Endodermal cell (in vitro differentiated cells): ENCODE results near the gene GYG1. TPM values are rescaled to one million over a fixed set of nuclear protein-coding genes. Genes with fewer than 3 reads are reported as not detected.

Experiments
- DNase-seq: peaks from one replicate; pipeline ENCODE4 v3.0.0-alpha.2; 2017
- H3K27ac ChIP-seq: 2 replicates; pipeline ENCODE4 v1.5.1; 2013; ENCODE audit warnings: mild to moderate bottlenecking, low read depth, low read length, moderate library complexity
- H3K27me3 ChIP-seq: 2 replicates; pipeline ENCODE4 v1.6.1; 2013; ENCODE audit warnings: mild to moderate bottlenecking, low read length, moderate library complexity; ENCODE audit not compliant: insufficient read depth, control insufficient read depth, poor library complexity, severe bottlenecking
- H3K36me3 ChIP-seq: 2 replicates; pipeline ENCODE4 v1.7.0; 2013; ENCODE audit warnings: mild to moderate bottlenecking, low read length, moderate library complexity; ENCODE audit not compliant: control insufficient read depth, insufficient read depth
- H3K4me1 ChIP-seq: one replicate; pipeline ENCODE4 v1.7.0; 2013; ENCODE audit warnings: low read length; ENCODE audit not compliant: control insufficient read depth, insufficient read depth
- H3K4me3 ChIP-seq: 2 replicates; pipeline ENCODE4 v1.5.1; 2013; ENCODE audit warnings: mild to moderate bottlenecking, low read length, moderate library complexity
- H3K9ac ChIP-seq: 2 replicates; pipeline ENCODE4 v1.6.1; 2013; ENCODE audit warnings: mild to moderate bottlenecking, low read length, moderate library complexity; ENCODE audit not compliant: poor library complexity, severe bottlenecking; ENCODE audit errors: extremely low read depth
- H3K9me3 ChIP-seq: 2 replicates; pipeline ENCODE4 v1.6.1; 2013; ENCODE audit warnings: mild to moderate bottlenecking, low read length, moderate library complexity; ENCODE audit not compliant: control insufficient read depth
- H3K27ac Mint-ChIP-seq: 2 replicates; pipeline ENCODE4 v1.8.0; 2020; ENCODE audit warnings: mixed read lengths
- H3K27me3 Mint-ChIP-seq: 2 replicates; pipeline ENCODE4 v1.8.0; 2021; ENCODE audit warnings: mild to moderate bottlenecking, mixed read lengths; ENCODE audit not compliant: insufficient read depth
- H3K36me3 Mint-ChIP-seq: 2 replicates; pipeline ENCODE4 v1.8.0; 2020; ENCODE audit warnings: low read depth, mixed read lengths
- H3K4me1 Mint-ChIP-seq: 2 replicates; pipeline ENCODE4 v1.8.0; 2020; ENCODE audit warnings: mixed read lengths
- H3K4me3 Mint-ChIP-seq: 2 replicates; pipeline ENCODE4 v1.8.0; 2020; ENCODE audit warnings: mild to moderate bottlenecking, moderate library complexity, mixed read lengths
- H3K9me3 Mint-ChIP-seq: 2 replicates; pipeline ENCODE4 v1.8.0; 2020; ENCODE audit warnings: mild to moderate bottlenecking, mixed read lengths
- CTCF ChIP-seq: fragments of 200-600 bp; sonication (generic); conservative IDR thresholded peaks from 2 replicates; pipeline ENCODE4 v1.5.0; 2021; ENCODE audit warnings: antibody characterized with exemption, mild to moderate bottlenecking
- WGBS, 2 experiments: methylation state at CpG; one replicate each; pipeline versions ENCODE4 v1.1.5 to v1.1.7; 2013; ENCODE audit warnings: missing lambda C conversion rate in 2 of 2, mixed read lengths in 1 of 2; ENCODE audit not compliant: insufficient coverage in 1 of 2, insufficient read length in 1 of 2; 5-methylcytosine and 5-hydroxymethylcytosine counted together
- total RNA-seq, 2 donors: library from RNA; stranded (reverse); fragmentation: NEBNext Ultra II Directional in 1 of 2; extraction: Animal tissue kit (Norgen Biotek cat#: 25700) in 1 of 2; gene quantifications; 2 replicates in 1 of 2; 3 replicates in 1 of 2; pipeline ENCODE4 v1.2.1, GENCODE V29; 2021

GYG1 gene
- total RNA-seq, 2 donors from 2014 or later = 22.2 to 30.6 TPM

- H3K27me3 ChIP-seq = no peaks in the 10 kb centered on the region
- H3K27ac ChIP-seq = peak overlapping the region; percentile 64
- Mint-ChIP-seq H3K36me3 (no peaks in the 10 kb centered on the region), H3K4me1 (no peaks in the 10 kb centered on the region), H3K9me3 (peaks cover 4% of the 10 kb centered on the region), H3K27ac (no peak overlapping the region), H3K4me3 (no peak overlapping the region), H3K27me3 (no peaks in the 10 kb centered on the region)
- H3K9me3 ChIP-seq = peaks cover 9% of the 10 kb centered on the region
- H3K4me1 ChIP-seq = no peaks in the 10 kb centered on the region
- WGBS, 2 experiments = no CpG with 5 or more reads among the region's 1 CpG
- no peak overlapping the region for H3K4me3 ChIP-seq
- DNase-seq = no peak
- H3K9ac ChIP-seq = no peak overlapping the region
- no peaks in the 10 kb centered on the region for H3K36me3 ChIP-seq
- no peak for TF ChIP-seq CTCF
These were observed 19.8 kb upstream of the GYG1 start for GRCh38 chr3:148971401-148972163.

DNA sequence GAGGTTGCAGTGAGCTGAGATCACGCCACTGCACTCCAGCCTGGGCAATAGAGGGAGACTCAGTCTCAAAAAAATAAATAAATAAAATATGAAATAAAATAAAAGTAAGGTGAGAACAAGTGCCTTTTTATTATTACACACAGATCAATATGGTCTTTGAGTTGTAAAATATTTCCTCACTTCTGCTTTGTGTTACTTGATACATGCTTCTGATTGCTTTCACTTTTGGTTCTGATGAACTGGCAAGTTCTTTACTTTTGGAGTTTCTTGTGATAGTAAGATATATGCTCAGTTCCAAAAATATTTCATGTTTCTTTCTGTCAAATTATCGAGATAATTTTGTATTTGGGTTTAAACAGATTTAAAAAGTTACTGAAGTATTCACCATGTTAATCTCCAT is 16.6 kb upstream of the GYG1 start:
- 86% methylated on average over 2 of the region's 2 CpGs; no CpG with 5 or more reads in 1 of the 2 experiments for WGBS, 2 experiments
- no peak overlapping the region for H3K9ac ChIP-seq
- H3K4me3 ChIP-seq = no peak overlapping the region
- H3K36me3 ChIP-seq = no peaks in the 10 kb centered on the region
- Mint-ChIP-seq H3K4me1 (no peaks in the 10 kb centered on the region), H3K9me3 (peaks cover 4% of the 10 kb centered on the region), H3K4me3 (no peak overlapping the region), H3K36me3 (no peaks in the 10 kb centered on the region), H3K27ac (no peak overlapping the region), H3K27me3 (no peaks in the 10 kb centered on the region)
- no peak for TF ChIP-seq CTCF
- no peaks in the 10 kb centered on the region for H3K4me1 ChIP-seq
- DNase-seq = no peak
- no peaks in the 10 kb centered on the region for H3K27me3 ChIP-seq
- no peak overlapping the region for H3K27ac ChIP-seq
- H3K9me3 ChIP-seq = peaks cover 9% of the 10 kb centered on the region

- Histone ChIP-seq H3K9me3 (peaks cover 9% of the 10 kb centered on the region), H3K27ac (no peak overlapping the region), H3K36me3 (no peaks in the 10 kb centered on the region), H3K4me1 (no peaks in the 10 kb centered on the region), H3K27me3 (no peaks in the 10 kb centered on the region), H3K4me3 (no peak overlapping the region), H3K9ac (no peak overlapping the region)
- no peak for TF ChIP-seq CTCF
- Mint-ChIP-seq H3K9me3 (peaks cover 4% of the 10 kb centered on the region), H3K36me3 (no peaks in the 10 kb centered on the region), H3K4me3 (no peak overlapping the region), H3K4me1 (no peaks in the 10 kb centered on the region), H3K27ac (no peak overlapping the region), H3K27me3 (no peaks in the 10 kb centered on the region)
- 85 to 92% methylated on average over 5 to 6 of the region's 6 CpGs for WGBS, 2 experiments
- no peak for DNase-seq
These were observed 16.1 kb upstream of the GYG1 start for GRCh38 chr3:148975248-148975647.
